Stimulated activated CD8-positive, alpha-beta memory T cell treated with anti-CD3 and anti-CD28 coated beads, Interleukin-7, amount 100 ng/mL, for 4 hours (primary cell): ENCODE measurements around the gene ACAD11.

ENCODE experiments used
- DNase-seq, 2 donors: peaks; one replicate each; pipeline ENCODE4 v3.0.0-alpha.2; 2020; ENCODE audit warnings: low read depth in 2 of 2

ACAD11 gene

GRCh38 chr3:132659365-132660051 lies at the start of gene ACAD11:
ACAD11 (minus strand) TSS chr3:132659809; CDS start chr3:132659751, 58 bp downstream.
- DNase-seq = no peak

- DNase-seq = no peak
Measured at GRCh38 chr3:132703733-132704132, 44.1 kb upstream of the ACAD11 start.

- no peak for DNase-seq
Measured at GRCh38 chr3:132695422-132695821, 35.8 kb upstream of the ACAD11 start.

GRCh38 chr3:132694991-132695390 lies 35.4 kb upstream of the ACAD11 start:
- DNase-seq = no peak

- no peak for DNase-seq
Measured at GRCh38 chr3:132690040-132690439, 30.4 kb upstream of the ACAD11 start.

- DNase-seq = no peak
Measured at GRCh38 chr3:132682201-132682600, 22.6 kb upstream of the ACAD11 start.

GRCh38 chr3:132681421-132681820 lies 21.8 kb upstream of the ACAD11 start:
- DNase-seq = no peak

GRCh38 chr3:132679911-132680310 lies 20.3 kb upstream of the ACAD11 start:
- DNase-seq = no peak

- no peak for DNase-seq
Measured at GRCh38 chr3:132675408-132675807, 15.8 kb upstream of the ACAD11 start.

- DNase-seq = no peak
Measured at GRCh38 chr3:132669256-132669777, 9.7 kb upstream of the ACAD11 start.

GRCh38 chr3:132665230-132665745 lies 5.7 kb upstream of the ACAD11 start:
- DNase-seq = no peak

GRCh38 chr3:132662212-132662611 lies 2.6 kb upstream of the ACAD11 start:
- DNase-seq = no peak

GRCh38 chr3:132661101-132661500 lies 1.5 kb upstream of the ACAD11 start:
- DNase-seq = no peak

GRCh38 chr3:132660811-132661070 lies 1.1 kb upstream of the ACAD11 start:
- DNase-seq = no peak

- DNase-seq = peak; percentile 39 to 54
Measured at GRCh38 chr3:132660052-132660810, 622 bp upstream of the ACAD11 start, which contains the start of gene UBA5. UBA5 (plus strand) TSS chr3:132660329; CDS start chr3:132660538, 209 bp downstream.

GRCh38 chr3:132659000-132659364 lies 627 bp downstream of the ACAD11 start:
- no peak for DNase-seq

- DNase-seq = no peak
Measured at GRCh38 chr3:132657869-132658747, 1.5 kb downstream of the ACAD11 start.

GRCh38 chr3:132655471-132655870 lies 4.1 kb downstream of the ACAD11 start:
- DNase-seq = no peak

GRCh38 chr3:132654721-132655120 lies 4.9 kb downstream of the ACAD11 start:
- DNase-seq = no peak

- DNase-seq = no peak
Measured at GRCh38 chr3:132654190-132654589, 5.4 kb downstream of the ACAD11 start.

GRCh38 chr3:132652640-132653270 lies 6.9 kb downstream of the ACAD11 start:
- DNase-seq = no peak

- no peak for DNase-seq
Measured at GRCh38 chr3:132650153-132650552, 9.5 kb downstream of the ACAD11 start.
